Uterus (tissue), 4 donors: Measurements from ENCODE around the gene DNMT3A. TPM values are rescaled to one million over a fixed set of nuclear protein-coding genes. Genes with fewer than 3 reads are reported as not detected.

Source experiments
- DNase-seq, 2 donors: peaks; one replicate each; pipeline ENCODE4 v3.0.0-alpha.2; 2019 to 2020
- H3K27ac ChIP-seq, 2 donors: fragments of 200-600 bp; sonication (generic); 1 replicate in 1 of 2; 2 replicates in 1 of 2; pipeline ENCODE4 v1.5.1; 2016 to 2018
- H3K27me3 ChIP-seq, 2 donors: fragments of 200-600 bp; sonication (generic); one replicate each; pipeline ENCODE4 v1.5.1; 2018 to 2019; ENCODE audit warnings: control low read depth in 1 of 2
- H3K36me3 ChIP-seq, 2 donors: fragments of 200-600 bp; sonication (generic); one replicate each; pipeline ENCODE4 v1.5.1; 2019; ENCODE audit warnings: control low read depth in 1 of 2
- H3K4me1 ChIP-seq, 2 donors: fragments of 200-600 bp; sonication (generic); one replicate each; pipeline ENCODE4 v1.5.1; 2018 to 2019; ENCODE audit warnings: control low read depth in 1 of 2
- H3K4me3 ChIP-seq, 2 donors: fragments of 200-600 bp; sonication (generic); 1 replicate in 1 of 2; 2 replicates in 1 of 2; pipeline ENCODE4 v1.5.1; 2018 to 2019; ENCODE audit warnings: mild to moderate bottlenecking in 1 of 2
- H3K9me3 ChIP-seq, 2 donors: fragments of 200-600 bp; sonication (generic); one replicate each; pipeline ENCODE4 v1.5.1; 2019; ENCODE audit warnings: control low read depth in 1 of 2
- POLR2A ChIP-seq, 2 donors: fragments of 450-650 bp; IDR thresholded peaks; one replicate each; pipeline ENCODE4 v1.6.1; 2016; ENCODE audit warnings: antibody characterized with exemption in 2 of 2, mild to moderate bottlenecking in 1 of 2, moderate library complexity in 1 of 2
- intact Hi-C: fragments of 100-400 bp; cut with DNase I; formaldehyde crosslinking; loops from one replicate; pipeline ENCODE4 v1.15.1; 2023; ENCODE audit warnings: low total_unique reads
- total RNA-seq, 4 donors: library from RNA; depleted of rRNA in 3 of 4; stranded (reverse); fragments of >200 nt in 3 of 4; gene quantifications; one replicate each; pipeline versions ENCODE4 v1.1.0 to v1.2.4, GENCODE V29; 2014 to 2023
- TF ChIP-seq, protein P1 (sequence below), 4 experiments: fragments of 200-600 bp in 2 of 4; fragments of 450-650 bp in 2 of 4; sonication (generic) in 2 of 4; IDR thresholded peaks; one replicate each; pipeline ENCODE4 v1.5.1; 2016 to 2019; ENCODE audit warnings: antibody characterized with exemption in 4 of 4, mild to moderate bottlenecking in 2 of 4, moderate library complexity in 1 of 4
- donor health status: DM: yes; HTN: yes; CAD: no.

DNMT3A gene
- total RNA-seq, 4 donors from 2014 or later = 2.3 to 95.8 (median 29.9) TPM

DNA sequence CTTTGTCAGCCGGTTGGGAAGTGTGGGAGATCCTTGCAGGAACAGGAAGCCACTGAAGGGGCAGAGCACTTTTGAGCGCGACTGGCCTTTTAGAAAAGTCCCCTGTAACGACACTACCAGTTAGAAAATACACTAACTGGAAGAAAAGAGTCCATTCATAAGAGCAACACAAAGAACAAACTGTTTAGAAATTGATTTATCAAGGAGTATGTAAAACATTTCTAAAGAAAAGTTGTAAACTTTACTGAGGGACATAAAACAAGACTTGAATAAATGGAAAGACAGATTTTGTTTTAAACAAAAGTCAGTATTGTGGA, 143.6 kb downstream of the DNMT3A start:
- H3K4me1 ChIP-seq = no peaks in the 10 kb centered on the region
- H3K36me3 ChIP-seq = no peaks in the 10 kb centered on the region
- no peak overlapping the region for H3K4me3 ChIP-seq
- no peak overlapping the region for H3K27ac ChIP-seq
- TF ChIP-seq POLR2A (IDR thresholded peaks at IDR 0.05) = no peak
- TF ChIP-seq, protein P1, sequence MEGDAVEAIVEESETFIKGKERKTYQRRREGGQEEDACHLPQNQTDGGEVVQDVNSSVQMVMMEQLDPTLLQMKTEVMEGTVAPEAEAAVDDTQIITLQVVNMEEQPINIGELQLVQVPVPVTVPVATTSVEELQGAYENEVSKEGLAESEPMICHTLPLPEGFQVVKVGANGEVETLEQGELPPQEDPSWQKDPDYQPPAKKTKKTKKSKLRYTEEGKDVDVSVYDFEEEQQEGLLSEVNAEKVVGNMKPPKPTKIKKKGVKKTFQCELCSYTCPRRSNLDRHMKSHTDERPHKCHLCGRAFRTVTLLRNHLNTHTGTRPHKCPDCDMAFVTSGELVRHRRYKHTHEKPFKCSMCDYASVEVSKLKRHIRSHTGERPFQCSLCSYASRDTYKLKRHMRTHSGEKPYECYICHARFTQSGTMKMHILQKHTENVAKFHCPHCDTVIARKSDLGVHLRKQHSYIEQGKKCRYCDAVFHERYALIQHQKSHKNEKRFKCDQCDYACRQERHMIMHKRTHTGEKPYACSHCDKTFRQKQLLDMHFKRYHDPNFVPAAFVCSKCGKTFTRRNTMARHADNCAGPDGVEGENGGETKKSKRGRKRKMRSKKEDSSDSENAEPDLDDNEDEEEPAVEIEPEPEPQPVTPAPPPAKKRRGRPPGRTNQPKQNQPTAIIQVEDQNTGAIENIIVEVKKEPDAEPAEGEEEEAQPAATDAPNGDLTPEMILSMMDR (IDR thresholded peaks at IDR 0.05) = no peak
- no peaks in the 10 kb centered on the region for H3K9me3 ChIP-seq
- H3K27me3 ChIP-seq = no peaks in the 10 kb centered on the region
- intact Hi-C loops = no loop called here
- DNase-seq = no peak

DNA sequence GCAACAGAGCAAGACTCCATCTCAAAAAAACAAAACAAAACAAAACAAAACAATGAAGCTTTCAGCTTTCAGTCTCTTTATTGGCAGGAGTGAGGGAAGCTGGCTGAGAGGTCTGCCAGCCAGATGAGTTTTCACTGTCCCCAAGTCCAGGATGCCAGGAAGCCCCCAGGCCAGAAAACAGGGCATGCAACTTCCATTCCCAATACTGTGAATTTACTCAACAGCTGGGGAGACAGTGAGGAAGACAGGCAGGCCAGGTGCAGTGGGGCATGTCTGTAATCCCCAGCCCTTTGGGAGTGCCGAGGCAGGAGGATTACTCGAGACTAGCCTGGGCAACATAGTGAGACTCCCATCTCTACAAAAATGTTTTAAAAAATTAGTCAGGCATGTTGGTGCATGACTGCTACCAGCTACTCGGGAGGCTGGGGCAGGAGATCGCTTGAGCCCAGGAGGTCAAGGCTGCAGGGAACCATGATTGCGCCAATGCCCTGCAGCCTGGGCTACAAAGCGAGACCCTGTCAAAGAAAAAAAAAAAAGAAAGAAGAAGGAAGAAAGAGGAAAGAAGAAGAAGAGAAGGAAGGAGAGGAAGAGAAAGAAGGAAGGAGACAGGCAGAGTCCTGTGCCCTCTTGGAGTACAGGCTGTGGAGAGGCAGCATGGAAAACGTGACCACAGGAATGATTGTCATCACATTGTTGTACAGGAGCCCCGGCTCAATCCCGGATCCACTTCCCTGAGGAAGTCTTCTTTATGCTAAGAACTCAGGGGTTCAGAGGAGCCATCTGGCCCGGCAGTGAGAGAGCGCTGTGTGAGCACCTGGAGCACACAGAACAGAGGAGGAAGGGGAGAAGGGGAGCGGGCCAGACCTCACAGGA, 144.2 kb downstream of the DNMT3A start:
- no peak overlapping the region for H3K27ac ChIP-seq
- TF ChIP-seq POLR2A (IDR thresholded peaks at IDR 0.05) = no peak
- TF ChIP-seq, protein P1 (IDR thresholded peaks at IDR 0.05) = no peak
- no peaks in the 10 kb centered on the region for H3K27me3 ChIP-seq
- no peaks in the 10 kb centered on the region for H3K9me3 ChIP-seq
- H3K4me1 ChIP-seq = no peaks in the 10 kb centered on the region
- no peak for DNase-seq
- no peak overlapping the region for H3K4me3 ChIP-seq
- H3K36me3 ChIP-seq = no peaks in the 10 kb centered on the region
- intact Hi-C loops = no loop called here

DNA sequence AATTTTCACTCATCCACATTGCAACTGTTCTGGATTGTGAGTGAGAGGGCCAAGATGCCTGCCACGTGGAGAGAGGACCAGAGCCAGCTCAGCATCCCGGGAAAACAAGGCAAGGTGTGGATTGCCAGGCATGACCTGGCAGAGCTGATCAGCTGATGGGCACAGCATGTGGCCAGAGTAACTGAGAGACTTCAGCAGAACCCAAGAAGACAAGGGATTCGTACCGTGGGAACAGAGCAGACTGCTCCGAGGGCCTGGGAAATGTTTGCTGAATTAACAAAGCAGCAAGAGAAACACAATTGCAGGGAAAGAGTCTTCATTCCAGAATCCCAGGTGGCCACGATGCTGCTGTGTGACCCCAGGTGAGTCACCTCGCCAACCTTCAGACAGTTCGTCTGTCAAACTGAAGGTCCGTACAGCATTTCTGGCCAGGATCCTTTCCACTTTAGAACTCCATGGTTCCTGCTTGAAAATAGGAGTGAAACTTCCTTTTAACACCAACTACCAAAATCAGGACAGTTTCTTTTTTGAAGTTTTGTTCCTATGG, 147.1 kb downstream of the DNMT3A start:
- H3K9me3 ChIP-seq = no peaks in the 10 kb centered on the region
- no peaks in the 10 kb centered on the region for H3K4me1 ChIP-seq
- intact Hi-C loops = no loop called here
- no peak for DNase-seq
- H3K36me3 ChIP-seq = no peaks in the 10 kb centered on the region
- no peak overlapping the region for H3K27ac ChIP-seq
- no peak for TF ChIP-seq POLR2A (IDR thresholded peaks at IDR 0.05)
- TF ChIP-seq, protein P1 (IDR thresholded peaks at IDR 0.05) = no peak
- no peak overlapping the region for H3K4me3 ChIP-seq
- H3K27me3 ChIP-seq = no peaks in the 10 kb centered on the region

GRCh38 chr2:25190536-25190935, 151.2 kb downstream of the DNMT3A start:
- intact Hi-C loops = no loop called here

GRCh38 chr2:25188405-25188804, 153.3 kb downstream of the DNMT3A start:
- no peak overlapping the region for H3K27ac ChIP-seq
- H3K36me3 ChIP-seq = no peaks in the 10 kb centered on the region
- no peaks in the 10 kb centered on the region for H3K4me1 ChIP-seq
- intact Hi-C loops = no loop called here
- no peaks in the 10 kb centered on the region for H3K27me3 ChIP-seq
- no peaks in the 10 kb centered on the region for H3K9me3 ChIP-seq
- H3K4me3 ChIP-seq = no peak overlapping the region
- no peak for DNase-seq
- TF ChIP-seq, protein P1 (IDR thresholded peaks at IDR 0.05) = no peak
- TF ChIP-seq POLR2A (IDR thresholded peaks at IDR 0.05) = no peak

More at GRCh38 chr2:25190536-25190935, 151.2 kb downstream of the DNMT3A start:
- no peaks in the 10 kb centered on the region for H3K36me3 ChIP-seq
- TF ChIP-seq POLR2A (IDR thresholded peaks at IDR 0.05) = no peak
- TF ChIP-seq, protein P1 (IDR thresholded peaks at IDR 0.05) = no peak
- H3K4me1 ChIP-seq = no peaks in the 10 kb centered on the region
- H3K9me3 ChIP-seq = no peaks in the 10 kb centered on the region
- DNase-seq = no peak
- H3K27me3 ChIP-seq = no peaks in the 10 kb centered on the region
- no peak overlapping the region for H3K27ac ChIP-seq
- no peak overlapping the region for H3K4me3 ChIP-seq
